Embryonic facial prominence (tissue), 1 donor: ENCODE results near the gene GLI3.

ENCODE experiments used
- DNase-seq: peaks from one replicate; pipeline ENCODE4 v3.0.0-alpha.2; 2016; ENCODE audit errors: extremely low spot score

Gene GLI3

GRCh38 chr7:42143711-42144600 lies 93.1 kb downstream of the GLI3 start:
- no peak for DNase-seq

DNA sequence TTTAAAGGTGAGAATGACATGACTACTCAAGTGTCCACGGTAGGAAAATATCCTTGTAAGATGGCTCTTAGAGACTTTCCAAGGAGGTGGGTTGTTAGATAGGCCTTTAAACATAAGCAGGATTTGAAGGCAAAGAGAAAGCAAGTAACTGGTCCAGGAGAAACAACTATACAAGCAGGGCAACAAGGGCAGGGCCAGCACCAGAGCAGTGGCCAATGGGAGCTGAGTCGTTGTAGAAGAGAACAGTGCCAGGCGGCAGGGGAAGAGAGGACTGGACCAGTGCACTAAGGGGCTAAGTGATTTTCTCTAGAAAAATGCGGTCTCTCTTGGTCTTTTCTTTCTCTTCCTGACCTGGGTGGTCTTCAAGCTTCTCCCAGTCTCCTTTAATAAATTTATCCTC lies 94.9 kb downstream of the GLI3 start:
- no peak for DNase-seq

- no peak for DNase-seq
These were observed 97.3 kb downstream of the GLI3 start for GRCh38 chr7:42139751-42140150.

GRCh38 chr7:42138691-42139090 lies 98.3 kb downstream of the GLI3 start:
- DNase-seq = no peak

DNA sequence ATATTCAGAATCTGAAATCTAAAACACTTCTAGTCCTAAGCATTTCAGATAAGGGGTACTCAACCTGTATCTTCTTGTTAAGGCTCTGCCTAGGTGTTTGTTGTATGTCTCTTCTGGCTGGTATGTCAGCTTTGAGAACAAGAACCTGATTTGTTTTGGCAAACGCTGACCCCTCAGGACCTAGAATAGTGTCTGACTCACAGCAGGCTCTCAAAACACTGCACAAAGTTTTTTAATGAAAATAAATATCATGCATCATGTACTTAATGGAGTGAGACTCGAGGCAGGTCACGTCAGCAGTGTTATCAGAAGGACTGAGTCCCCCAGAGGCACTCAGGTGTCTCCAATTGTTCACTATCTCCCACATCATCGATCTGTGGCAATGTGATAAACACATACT lies 99.1 kb downstream of the GLI3 start:
- DNase-seq = no peak

DNA sequence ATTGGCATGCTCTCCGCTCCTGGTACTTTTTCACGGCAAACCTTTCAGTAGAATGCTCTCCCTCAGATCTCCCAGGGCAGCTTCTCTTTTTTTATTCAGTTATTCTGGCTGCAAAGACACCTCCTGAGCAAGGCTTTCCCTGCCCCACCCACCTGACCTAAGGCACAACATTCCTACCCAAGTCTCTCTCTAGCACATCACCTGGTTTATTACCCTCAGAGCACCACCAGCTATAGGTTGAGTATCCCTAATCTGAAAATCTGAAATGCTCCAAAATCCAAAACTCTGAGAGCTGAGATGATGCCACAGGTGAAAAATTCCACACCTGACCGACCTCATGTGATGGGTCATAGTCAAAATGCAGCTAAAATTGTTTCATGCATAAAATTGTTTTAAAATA lies 99.6 kb downstream of the GLI3 start:
- no peak for DNase-seq

DNA sequence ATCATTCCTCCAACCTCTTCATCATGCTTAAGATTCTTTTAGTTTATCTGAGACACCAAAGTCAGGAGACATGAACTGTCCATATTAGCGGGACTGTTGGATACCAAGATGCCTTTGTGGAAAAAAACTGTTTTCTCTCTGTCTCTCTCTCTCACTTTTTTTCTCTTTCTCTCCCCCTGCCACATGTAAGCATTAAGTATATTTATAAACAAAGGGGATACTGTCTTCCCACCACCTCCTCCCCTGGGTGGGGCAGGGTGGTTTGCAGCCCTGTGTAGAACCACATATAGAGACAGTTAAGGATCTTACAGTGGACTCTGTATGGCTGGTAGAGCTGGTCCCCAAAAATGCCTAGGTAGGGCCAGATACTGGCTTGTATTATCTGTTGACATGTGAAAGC lies 101.3 kb downstream of the GLI3 start:
- no peak for DNase-seq

DNA sequence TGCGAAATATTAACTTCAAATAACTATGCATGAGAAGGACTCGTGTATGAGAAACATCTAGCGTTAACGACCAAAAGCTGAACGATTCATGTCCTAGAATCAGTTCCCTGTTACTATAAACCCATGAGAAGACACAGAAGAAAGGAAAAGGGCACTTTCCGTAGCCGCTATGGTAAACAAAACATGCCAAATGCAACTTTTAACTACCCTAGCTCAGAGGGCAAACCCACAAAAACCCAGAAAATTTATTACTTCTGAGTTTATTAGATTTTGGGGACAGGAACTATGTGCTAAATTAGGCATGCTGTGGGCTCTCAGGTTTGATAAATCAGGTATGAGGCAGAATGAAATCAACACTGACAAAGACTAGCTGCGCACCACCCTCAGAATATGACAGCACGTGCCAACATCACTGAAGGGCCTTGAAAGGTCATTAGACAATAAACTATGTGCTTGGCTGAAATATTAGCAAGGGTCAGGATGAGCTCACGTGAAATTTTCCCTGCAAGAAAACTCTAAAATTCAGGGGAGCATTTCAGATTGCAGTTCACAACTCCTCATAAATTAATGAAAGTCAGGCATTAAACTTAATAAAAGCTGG lies 102.6 kb downstream of the GLI3 start:
- DNase-seq = no peak

- DNase-seq = no peak
These were observed 103.7 kb downstream of the GLI3 start for GRCh38 chr7:42133321-42133720.

- DNase-seq = no peak
These were observed 108.3 kb downstream of the GLI3 start for GRCh38 chr7:42128703-42129102.

- no peak for DNase-seq
These were observed 109.8 kb downstream of the GLI3 start for GRCh38 chr7:42127232-42127622.

DNA sequence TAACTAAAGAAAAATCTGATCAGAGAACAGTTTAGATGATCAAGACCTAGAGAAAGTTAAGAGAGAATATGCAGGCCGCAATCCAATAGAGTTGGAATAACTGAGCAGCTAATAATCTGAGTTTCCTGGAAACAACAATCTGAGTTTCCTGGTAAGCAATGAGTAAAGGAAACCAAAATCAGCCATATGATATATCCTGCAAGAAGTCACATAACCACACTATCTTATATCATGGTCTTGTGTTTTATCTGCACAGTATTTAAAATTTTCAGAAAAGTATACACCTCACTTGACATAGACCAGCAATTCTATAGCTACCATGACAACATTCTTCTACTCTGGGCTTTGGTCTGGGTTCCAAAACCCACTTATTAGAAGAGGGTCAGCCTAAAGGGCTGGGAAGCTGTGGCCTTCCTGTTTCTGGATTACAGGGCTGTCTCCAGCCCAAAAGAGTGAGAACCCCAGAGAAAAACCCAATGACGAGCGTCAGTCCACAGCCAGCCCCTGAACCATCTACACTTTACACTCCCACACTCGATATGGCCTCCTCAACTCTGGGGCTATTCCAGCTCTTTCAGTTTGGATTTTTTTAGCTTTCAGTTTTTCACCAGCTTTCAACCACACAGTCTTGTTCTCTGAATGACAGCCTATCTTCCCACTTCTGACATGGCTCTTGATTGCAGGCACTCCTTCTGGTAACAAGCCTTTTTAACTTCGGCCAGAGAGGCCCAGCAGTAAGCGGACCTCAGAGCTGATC lies 110.4 kb downstream of the GLI3 start:
- no peak for DNase-seq

DNA sequence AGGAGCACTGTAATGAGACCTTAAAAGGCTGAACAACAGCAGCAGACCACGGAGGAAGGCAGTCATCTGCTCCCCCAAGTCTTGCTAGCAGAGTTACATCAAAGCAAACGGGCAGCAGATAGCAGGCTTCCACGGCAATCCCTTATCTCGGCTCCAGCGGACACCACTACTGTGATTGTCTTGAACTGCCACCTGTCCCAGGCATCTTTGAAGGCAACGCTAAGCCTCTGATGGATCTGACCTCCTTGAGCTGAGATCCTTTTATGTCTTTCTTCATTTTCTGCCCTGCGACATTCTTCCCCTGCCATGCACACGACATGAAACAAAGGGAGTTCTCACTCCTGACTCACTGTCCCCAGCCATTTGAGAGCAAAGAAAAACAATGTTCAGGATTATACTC lies 111.7 kb downstream of the GLI3 start:
- no peak for DNase-seq

- no peak for DNase-seq
These were observed 113.3 kb downstream of the GLI3 start for GRCh38 chr7:42123716-42124115.

GRCh38 chr7:42120191-42120590 lies 116.8 kb downstream of the GLI3 start:
- no peak for DNase-seq

DNA sequence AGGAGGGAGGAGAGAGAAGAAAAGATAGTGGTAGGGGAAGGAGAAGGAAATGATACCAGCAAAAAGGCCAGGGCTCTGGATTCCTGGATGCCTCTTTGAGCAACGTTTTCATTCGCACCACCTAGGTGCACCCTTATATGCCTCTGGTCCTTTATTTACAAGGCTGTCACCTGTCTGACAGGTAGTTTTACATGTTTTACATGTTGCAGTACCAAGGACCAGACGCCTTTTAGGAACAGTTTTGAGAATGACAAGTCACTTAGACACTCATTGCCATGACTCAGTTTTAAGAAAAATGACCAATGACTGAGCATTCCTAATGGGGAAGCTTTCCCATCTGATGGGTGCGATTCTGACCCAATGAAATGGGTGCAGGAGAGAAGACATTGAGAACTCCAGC lies 119.8 kb downstream of the GLI3 start:
- DNase-seq = no peak

DNA sequence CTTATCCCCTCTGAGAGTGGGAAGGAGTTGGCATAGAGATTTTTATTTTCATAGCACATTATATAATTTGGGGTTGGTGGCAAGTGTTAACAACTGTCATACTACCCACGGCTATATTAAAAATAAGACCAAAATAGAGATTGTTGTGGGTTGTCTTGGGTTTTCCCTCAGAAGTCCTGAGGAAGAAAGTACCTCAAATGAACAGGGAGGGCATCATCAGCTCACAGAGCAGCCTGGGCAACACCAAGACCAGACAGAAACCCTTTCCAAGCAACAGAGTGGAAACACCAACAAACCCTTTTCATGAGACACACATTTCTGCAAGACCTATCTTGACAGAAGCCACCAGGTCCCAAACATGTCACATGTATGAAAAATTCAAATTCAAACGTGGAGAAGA lies 121.2 kb downstream of the GLI3 start:
- no peak for DNase-seq

DNA sequence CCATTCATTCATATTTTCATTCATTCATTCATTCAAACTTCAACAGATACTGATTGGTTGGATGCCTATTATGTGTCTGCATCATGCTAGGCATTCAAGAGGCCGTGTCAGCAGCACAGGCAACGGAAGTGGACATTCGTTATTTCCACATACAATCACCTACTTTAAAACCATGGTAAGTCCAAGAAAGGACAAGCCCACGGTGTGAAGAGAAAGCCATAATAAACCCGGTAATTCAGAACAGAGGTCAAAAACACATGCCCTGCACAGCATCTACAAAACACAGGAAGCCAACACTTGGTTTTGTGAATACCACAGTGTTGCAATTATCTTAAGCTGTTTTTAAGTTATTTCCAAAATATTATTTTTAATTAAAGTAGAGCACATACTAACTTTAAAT lies 126.7 kb downstream of the GLI3 start:
- DNase-seq = no peak

DNA sequence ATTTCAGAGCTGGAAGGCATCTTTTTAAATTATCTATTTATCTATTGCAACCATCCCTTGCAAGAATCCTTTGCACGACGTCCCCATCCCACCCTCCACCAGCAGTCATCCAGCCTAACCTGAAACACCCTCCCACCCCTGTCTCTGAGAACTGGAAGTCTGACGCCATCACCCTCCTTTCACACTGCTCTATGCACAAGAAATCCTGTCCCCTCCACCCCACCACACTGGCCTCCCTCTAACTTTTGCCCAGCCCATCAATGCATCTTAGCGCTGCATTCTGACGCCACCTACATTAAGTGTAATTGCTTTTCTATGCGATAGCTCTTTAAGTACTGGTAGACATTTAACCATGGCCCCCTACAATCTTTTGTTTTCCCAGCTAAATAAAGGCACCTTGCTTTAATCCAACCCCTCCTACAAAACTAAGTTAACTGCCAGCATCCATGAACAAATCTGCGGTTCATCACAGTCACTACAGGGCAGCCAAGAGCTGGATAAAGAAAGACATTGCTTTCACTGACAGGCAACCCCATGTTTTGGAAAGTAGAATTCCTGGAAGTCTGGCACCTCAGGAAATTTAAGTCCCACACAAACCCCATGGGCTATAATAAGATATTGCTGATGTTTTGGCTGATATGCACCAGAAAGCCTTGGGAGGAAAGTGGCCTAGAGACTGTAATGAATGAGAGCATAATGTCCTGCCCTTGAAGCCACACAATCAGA lies 128.0 kb downstream of the GLI3 start:
- no peak for DNase-seq

GRCh38 chr7:42107484-42108240 lies 129.3 kb downstream of the GLI3 start:
- DNase-seq = no peak

DNA sequence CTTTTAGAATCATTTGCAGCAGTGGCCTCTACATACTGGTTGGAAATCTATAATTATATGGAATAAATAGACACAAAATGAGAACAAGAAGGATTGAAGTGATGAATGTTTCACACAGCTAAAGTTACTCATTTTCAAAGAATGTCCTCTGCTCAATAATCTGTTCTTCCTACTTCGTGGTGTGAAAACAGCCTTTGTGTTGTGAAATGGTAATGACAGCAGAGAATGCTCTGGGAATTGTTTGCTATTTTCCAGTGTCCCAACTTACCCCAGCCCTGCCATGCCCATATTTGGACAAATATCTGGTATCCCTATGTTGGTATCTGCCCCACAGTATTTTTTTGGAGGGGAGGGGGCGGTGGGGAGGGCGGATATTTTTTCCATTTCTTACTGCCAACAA lies 130.4 kb downstream of the GLI3 start:
- DNase-seq = no peak
